ENCODE measurements around the gene NCAPD3. TPM values are rescaled to one million over a fixed set of nuclear protein-coding genes. Genes with fewer than 3 reads are reported as not detected.

The NCAPD3 gene
- polyA plus RNA-seq, 3 donors = 4.0 to 15.2 (median 6.0) TPM

GRCh38 chr11:134202661-134203060, 21.1 kb downstream of the NCAPD3 start:
- Mint-ChIP-seq H3K27me3 (ENCODE audit: low read depth in 3 of 3) (no peaks in the 10 kb centered on the region), H3K9me3 (peaks cover 0 to 1% (median 0%) of the 10 kb centered on the region in 7 donors), H3K4me3 (no peak overlapping the region), H3K27ac (no peak overlapping the region), H3K4me1 (no peaks in the 10 kb centered on the region), H3K36me3 (peaks cover 78 to 80% of the 10 kb centered on the region in 2 donors)
- WGBS (ENCODE audit: insufficient coverage) = no CpG with 5 or more reads among the region's 4 CpGs
- Histone ChIP-seq H3K27me3 (ENCODE audit: control insufficient read depth in 2 of 2, insufficient read depth in 2 of 2, low read length in 2 of 2) (no peaks in the 10 kb centered on the region), H3K4me2 (replicated peaks; ENCODE audit: extremely low read depth, low read length, poor library complexity, severe bottlenecking) (no peak overlapping the region), H3K4me3 (replicated peaks in 1 of 3; ENCODE audit: low read depth in 2 of 3, low read length in 3 of 3) (no peak overlapping the region), H3K9me3 (replicated peaks in 1 of 2; ENCODE audit: control insufficient read depth in 1 of 2, insufficient read depth in 1 of 2, low read length in 2 of 2) (no peaks in the 10 kb centered on the region), H3K4me1 (ENCODE audit: control insufficient read depth in 1 of 2, insufficient read depth in 2 of 2, low read length in 2 of 2) (no peaks in the 10 kb centered on the region), H3K27ac (ENCODE audit: low read depth in 1 of 2, low read length in 2 of 2) (no peak overlapping the region), H3K79me2 (ENCODE audit: insufficient read depth, low read length) (no peaks in the 10 kb centered on the region), H4K20me1 (ENCODE audit: insufficient read depth, low read length) (no peaks in the 10 kb centered on the region), H3K36me3 (replicated peaks in 1 of 2; ENCODE audit: control insufficient read depth in 1 of 2, insufficient read depth in 2 of 2, low read length in 2 of 2) (peaks cover 70 to 87% of the 10 kb centered on the region in 2 donors), H2AFZ (ENCODE audit: insufficient read depth, low read depth, low read length, poor library complexity, severe bottlenecking) (no peak overlapping the region), H3K9ac (ENCODE audit: insufficient read depth, low read length, poor library complexity, severe bottlenecking) (no peak overlapping the region)
- intact Hi-C loops (cut with micrococcal nuclease) = no loop called here
- TF ChIP-seq, protein P1, sequence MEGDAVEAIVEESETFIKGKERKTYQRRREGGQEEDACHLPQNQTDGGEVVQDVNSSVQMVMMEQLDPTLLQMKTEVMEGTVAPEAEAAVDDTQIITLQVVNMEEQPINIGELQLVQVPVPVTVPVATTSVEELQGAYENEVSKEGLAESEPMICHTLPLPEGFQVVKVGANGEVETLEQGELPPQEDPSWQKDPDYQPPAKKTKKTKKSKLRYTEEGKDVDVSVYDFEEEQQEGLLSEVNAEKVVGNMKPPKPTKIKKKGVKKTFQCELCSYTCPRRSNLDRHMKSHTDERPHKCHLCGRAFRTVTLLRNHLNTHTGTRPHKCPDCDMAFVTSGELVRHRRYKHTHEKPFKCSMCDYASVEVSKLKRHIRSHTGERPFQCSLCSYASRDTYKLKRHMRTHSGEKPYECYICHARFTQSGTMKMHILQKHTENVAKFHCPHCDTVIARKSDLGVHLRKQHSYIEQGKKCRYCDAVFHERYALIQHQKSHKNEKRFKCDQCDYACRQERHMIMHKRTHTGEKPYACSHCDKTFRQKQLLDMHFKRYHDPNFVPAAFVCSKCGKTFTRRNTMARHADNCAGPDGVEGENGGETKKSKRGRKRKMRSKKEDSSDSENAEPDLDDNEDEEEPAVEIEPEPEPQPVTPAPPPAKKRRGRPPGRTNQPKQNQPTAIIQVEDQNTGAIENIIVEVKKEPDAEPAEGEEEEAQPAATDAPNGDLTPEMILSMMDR (IDR thresholded peaks at IDR 0.05) = no peak
- no peak for DNase-seq

DNA sequence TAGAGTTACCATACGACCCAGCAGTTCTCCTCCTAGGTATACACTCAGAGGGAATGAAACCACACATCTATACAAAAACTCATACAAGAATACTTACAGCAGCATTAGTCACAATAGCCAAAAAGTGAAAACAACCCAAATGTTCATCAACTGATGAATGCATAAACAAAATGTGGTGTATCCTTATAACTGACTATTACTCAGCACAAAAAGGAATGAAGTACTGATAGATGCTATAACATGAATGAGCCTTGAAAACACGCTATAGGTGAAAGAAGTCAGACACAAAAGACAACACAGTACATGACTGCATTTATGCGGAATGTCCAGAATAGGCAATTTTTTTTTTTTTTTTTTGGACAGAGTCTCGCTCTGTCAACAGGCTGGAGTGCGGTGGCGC, 23.1 kb downstream of the NCAPD3 start:
- H4K20me1 ChIP-seq (ENCODE audit: insufficient read depth, low read length) = no peaks in the 10 kb centered on the region
- no peaks in the 10 kb centered on the region for H3K9me3 Mint-ChIP-seq
- H3K79me2 ChIP-seq (ENCODE audit: insufficient read depth, low read length) = no peaks in the 10 kb centered on the region
- TF ChIP-seq, protein P1 (IDR thresholded peaks at IDR 0.05) = no peak
- intact Hi-C loops (cut with micrococcal nuclease) = no loop called here
- H3K4me3 Mint-ChIP-seq = no peak overlapping the region
- no peaks in the 10 kb centered on the region for H3K4me1 ChIP-seq (ENCODE audit: control insufficient read depth in 1 of 2, insufficient read depth in 2 of 2, low read length in 2 of 2)
- H3K36me3 Mint-ChIP-seq = peaks cover 83 to 87% of the 10 kb centered on the region in 2 donors
- 100% methylated on average over 2 of the region's 6 CpGs for WGBS (ENCODE audit: insufficient coverage)
- no peak overlapping the region for H2AFZ ChIP-seq (ENCODE audit: insufficient read depth, low read depth, low read length, poor library complexity, severe bottlenecking)
- H3K27ac ChIP-seq (ENCODE audit: low read depth in 1 of 2, low read length in 2 of 2) = no peak overlapping the region
- no peak overlapping the region for H3K4me2 ChIP-seq (replicated peaks; ENCODE audit: extremely low read depth, low read length, poor library complexity, severe bottlenecking)
- peaks cover 58 to 77% of the 10 kb centered on the region in 2 donors for H3K36me3 ChIP-seq (replicated peaks in 1 of 2; ENCODE audit: control insufficient read depth in 1 of 2, insufficient read depth in 2 of 2, low read length in 2 of 2)
- H3K27me3 Mint-ChIP-seq (ENCODE audit: low read depth in 3 of 3) = peaks cover 0 to 2% (median 0%) of the 10 kb centered on the region in 3 donors
- DNase-seq = no peak
- no peaks in the 10 kb centered on the region for H3K27me3 ChIP-seq (ENCODE audit: control insufficient read depth in 2 of 2, insufficient read depth in 2 of 2, low read length in 2 of 2)
- no peak overlapping the region for H3K4me3 ChIP-seq (replicated peaks in 1 of 3; ENCODE audit: low read depth in 2 of 3, low read length in 3 of 3)
- no peaks in the 10 kb centered on the region for H3K9me3 ChIP-seq (replicated peaks in 1 of 2; ENCODE audit: control insufficient read depth in 1 of 2, insufficient read depth in 1 of 2, low read length in 2 of 2)
- no peak overlapping the region for H3K27ac Mint-ChIP-seq
- H3K4me1 Mint-ChIP-seq = no peaks in the 10 kb centered on the region
- no peak overlapping the region for H3K9ac ChIP-seq (ENCODE audit: insufficient read depth, low read length, poor library complexity, severe bottlenecking)

All from CD14-positive monocyte (primary cell).